ENCODE measurements around the gene PPP1R26. TPM values are rescaled to one million over a fixed set of nuclear protein-coding genes. Genes with fewer than 3 reads are reported as not detected.

The PPP1R26 gene
- total RNA-seq, 4 donors from 2014 or later: 5.4 to 10.9 (median 8.3) TPM

- no peaks in the 10 kb centered on the region for H3K4me1 ChIP-seq
- TF ChIP-seq, protein P1, sequence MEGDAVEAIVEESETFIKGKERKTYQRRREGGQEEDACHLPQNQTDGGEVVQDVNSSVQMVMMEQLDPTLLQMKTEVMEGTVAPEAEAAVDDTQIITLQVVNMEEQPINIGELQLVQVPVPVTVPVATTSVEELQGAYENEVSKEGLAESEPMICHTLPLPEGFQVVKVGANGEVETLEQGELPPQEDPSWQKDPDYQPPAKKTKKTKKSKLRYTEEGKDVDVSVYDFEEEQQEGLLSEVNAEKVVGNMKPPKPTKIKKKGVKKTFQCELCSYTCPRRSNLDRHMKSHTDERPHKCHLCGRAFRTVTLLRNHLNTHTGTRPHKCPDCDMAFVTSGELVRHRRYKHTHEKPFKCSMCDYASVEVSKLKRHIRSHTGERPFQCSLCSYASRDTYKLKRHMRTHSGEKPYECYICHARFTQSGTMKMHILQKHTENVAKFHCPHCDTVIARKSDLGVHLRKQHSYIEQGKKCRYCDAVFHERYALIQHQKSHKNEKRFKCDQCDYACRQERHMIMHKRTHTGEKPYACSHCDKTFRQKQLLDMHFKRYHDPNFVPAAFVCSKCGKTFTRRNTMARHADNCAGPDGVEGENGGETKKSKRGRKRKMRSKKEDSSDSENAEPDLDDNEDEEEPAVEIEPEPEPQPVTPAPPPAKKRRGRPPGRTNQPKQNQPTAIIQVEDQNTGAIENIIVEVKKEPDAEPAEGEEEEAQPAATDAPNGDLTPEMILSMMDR (IDR thresholded peaks at IDR 0.05): no peak
- TF ChIP-seq POLR2A (IDR thresholded peaks at IDR 0.05): no peak
- H3K27me3 ChIP-seq: no peaks in the 10 kb centered on the region
- DNase-seq: no peak
- 86 to 92% methylated on average over 12 to 14 of the region's 17 CpGs for WGBS, 2 donors
- intact Hi-C loops (cut with DNase I): no loop called here
- H3K9me3 ChIP-seq: no peaks in the 10 kb centered on the region
- no peak overlapping the region for H3K27ac ChIP-seq
- H3K36me3 ChIP-seq: peaks cover 16 to 61% (median 16%) of the 10 kb centered on the region in 3 donors
- H3K4me3 ChIP-seq: no peak overlapping the region
These were observed 8.9 kb downstream of the PPP1R26 start for GRCh38 chr9:135488527-135488926.

GRCh38 chr9:135489188-135489906, 9.8 kb downstream of the PPP1R26 start:
- peaks cover 16 to 54% (median 16%) of the 10 kb centered on the region in 3 donors for H3K36me3 ChIP-seq

GRCh38 chr9:135490166-135490870, 10.7 kb downstream of the PPP1R26 start:
- peaks cover 12 to 45% (median 16%) of the 10 kb centered on the region in 3 donors for H3K36me3 ChIP-seq
- no peak for TF ChIP-seq POLR2A (IDR thresholded peaks at IDR 0.05)
- TF ChIP-seq, protein P1 (IDR thresholded peaks at IDR 0.05): no peak

More at GRCh38 chr9:135489188-135489906, 9.8 kb downstream of the PPP1R26 start:
- intact Hi-C loops (cut with DNase I): no loop called here
- H3K9me3 ChIP-seq: no peaks in the 10 kb centered on the region
- no peaks in the 10 kb centered on the region for H3K4me1 ChIP-seq
- DNase-seq: no peak
- H3K27ac ChIP-seq: no peak overlapping the region
- no peak for TF ChIP-seq POLR2A (IDR thresholded peaks at IDR 0.05)
- TF ChIP-seq, protein P1 (IDR thresholded peaks at IDR 0.05): no peak
- WGBS, 2 donors: 72 to 88% methylated on average over 8 to 10 of the region's 18 CpGs
- no peak overlapping the region for H3K4me3 ChIP-seq
- no peaks in the 10 kb centered on the region for H3K27me3 ChIP-seq

GRCh38 chr9:135490980-135491464, 11.4 kb downstream of the PPP1R26 start:
- intact Hi-C loops (cut with DNase I): no loop called here
- TF ChIP-seq, protein P1 (IDR thresholded peaks at IDR 0.05): no peak
- Histone ChIP-seq H3K27me3 (no peaks in the 10 kb centered on the region), H3K4me1 (no peaks in the 10 kb centered on the region), H3K9me3 (no peaks in the 10 kb centered on the region), H3K36me3 (peaks cover 5 to 38% (median 10%) of the 10 kb centered on the region in 3 donors), H3K27ac (no peak overlapping the region), H3K4me3 (no peak overlapping the region)
- WGBS, 2 donors: 50 to 65% methylated on average over 2 to 4 of the region's 18 CpGs
- no peak for DNase-seq

More at GRCh38 chr9:135490166-135490870, 10.7 kb downstream of the PPP1R26 start:
- Histone ChIP-seq H3K4me1 (no peaks in the 10 kb centered on the region), H3K4me3 (no peak overlapping the region), H3K27me3 (no peaks in the 10 kb centered on the region), H3K9me3 (no peaks in the 10 kb centered on the region), H3K27ac (no peak overlapping the region)
- no peak for DNase-seq
- intact Hi-C loops (cut with DNase I): no loop called here
- 61 to 80% methylated on average over 11 of the region's 16 CpGs for WGBS, 2 donors

DNA sequence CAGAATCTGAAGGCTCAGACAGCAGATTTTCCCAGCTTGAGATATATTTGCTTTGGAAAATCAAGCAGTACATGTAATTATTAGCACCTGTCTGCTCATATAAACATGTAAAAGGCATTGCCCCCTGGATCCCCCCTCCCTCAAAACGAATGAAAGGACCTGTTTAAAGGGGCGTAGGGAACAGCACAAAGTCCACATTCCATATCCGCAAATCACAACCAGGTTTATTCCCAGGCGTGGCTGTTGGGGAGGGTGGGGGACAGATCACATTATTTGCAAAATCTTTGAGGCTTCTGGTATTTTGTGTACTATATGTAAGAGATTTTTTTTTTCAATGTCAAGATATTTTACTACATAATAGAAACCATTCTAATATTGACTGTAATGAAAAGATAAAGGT, 12.2 kb downstream of the PPP1R26 start:
- Histone ChIP-seq H3K9me3 (no peaks in the 10 kb centered on the region), H3K36me3 (peaks cover 0 to 30% (median 7%) of the 10 kb centered on the region in 3 donors), H3K4me3 (no peak overlapping the region), H3K4me1 (no peaks in the 10 kb centered on the region), H3K27ac (no peak overlapping the region), H3K27me3 (no peaks in the 10 kb centered on the region)
- intact Hi-C loops (cut with DNase I): no loop called here
- DNase-seq: no peak
- WGBS, 2 donors: 55 to 83% methylated on average over 4 of the region's 4 CpGs
- TF ChIP-seq, protein P1 (IDR thresholded peaks at IDR 0.05): no peak
- no peak for TF ChIP-seq POLR2A (IDR thresholded peaks at IDR 0.05)

All from esophagus squamous epithelium (tissue), 5 donors.